Stimulated activated CD8-positive, alpha-beta memory T cell treated with anti-CD3 and anti-CD28 coated beads, Interleukin-4, amount 100 ng/mL, for 1 hour (primary cell): ENCODE results near the gene BUD13.

Experiments
- DNase-seq, 2 donors: peaks; one replicate each; pipeline ENCODE4 v3.0.0-alpha.2; 2020; ENCODE audit warnings: low read depth in 2 of 2, low spot score in 1 of 2

BUD13 gene

DNA sequence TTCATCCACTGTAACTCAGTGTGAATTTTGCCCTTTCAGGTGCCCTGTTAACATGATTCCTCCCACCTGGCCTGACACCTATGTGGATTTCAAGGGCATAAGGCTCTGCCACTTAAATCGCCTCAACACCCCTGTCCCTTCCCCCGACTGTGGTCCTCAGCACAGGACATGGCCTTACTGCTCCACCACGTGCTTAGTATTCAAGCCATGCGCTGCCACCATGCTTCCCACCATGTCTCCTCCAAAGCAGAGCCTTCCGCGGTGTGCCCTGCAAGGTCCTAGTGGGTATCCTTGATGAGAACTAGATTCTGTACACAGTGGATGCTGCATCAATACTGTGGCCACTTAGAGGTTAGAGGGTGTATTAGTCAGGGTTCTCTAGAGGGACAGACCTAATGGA lies 51.9 kb downstream of the BUD13 start:
- DNase-seq = no peak

GRCh38 chr11:116718955-116719501 lies 53.8 kb downstream of the BUD13 start:
- DNase-seq = no peak

DNA sequence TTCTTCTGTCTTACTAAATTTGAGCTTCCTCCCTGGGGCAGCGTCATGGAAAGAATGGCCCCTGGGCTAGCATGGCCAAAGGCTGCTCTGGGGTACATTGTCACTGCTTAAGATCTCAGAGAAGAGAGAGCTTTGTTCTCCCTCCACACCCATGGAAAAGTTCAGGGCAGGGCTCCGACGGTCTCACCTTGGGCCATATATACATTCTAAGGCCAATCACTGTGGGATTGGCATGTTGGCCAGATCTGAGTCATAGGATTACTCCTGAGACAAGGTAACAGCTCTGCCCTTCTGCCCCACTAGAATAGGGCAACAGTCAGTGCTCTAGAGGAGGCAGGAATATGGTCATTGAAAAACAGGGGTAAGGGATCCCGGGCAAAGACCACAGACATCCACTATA lies 56.2 kb downstream of the BUD13 start:
- no peak for DNase-seq

DNA sequence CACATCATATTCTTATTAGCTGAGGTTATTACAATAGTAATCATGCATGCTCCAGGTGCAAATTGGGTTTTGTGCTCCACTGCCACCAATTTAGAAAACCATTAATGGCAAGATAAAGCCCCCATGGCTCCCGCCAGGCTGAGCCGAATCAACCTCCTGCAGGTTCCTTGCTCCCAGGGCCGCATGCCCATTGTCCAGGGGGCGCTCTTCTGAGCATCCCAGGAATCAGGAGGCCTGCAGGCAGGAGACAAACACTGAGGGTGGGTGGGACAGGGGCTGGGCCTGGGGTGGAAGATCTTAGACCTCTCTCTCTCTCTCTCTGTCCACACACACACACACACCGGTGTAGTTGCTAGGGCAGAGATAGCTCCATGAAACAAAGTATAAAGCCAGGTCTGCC lies 57.4 kb downstream of the BUD13 start:
- no peak for DNase-seq

DNA sequence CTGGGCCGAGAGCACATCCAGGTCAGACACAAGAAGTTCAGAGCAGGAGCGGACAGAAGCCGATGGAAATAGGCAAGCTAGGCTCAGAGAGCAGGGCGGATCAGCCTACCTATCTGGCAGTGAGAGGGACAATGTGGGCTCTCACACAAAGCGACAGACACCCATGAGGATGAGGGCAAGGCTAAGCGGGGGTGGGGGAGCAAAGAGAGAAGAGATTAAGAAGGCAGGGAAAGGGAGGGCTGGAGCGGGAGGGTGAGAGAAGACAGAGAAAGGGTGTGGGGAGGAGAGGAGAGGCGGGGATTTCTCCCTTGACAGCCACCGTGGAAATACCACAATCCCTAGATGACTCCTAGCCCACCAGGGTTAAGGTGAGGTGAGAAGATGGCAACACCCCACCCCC lies 57.9 kb downstream of the BUD13 start:
- no peak for DNase-seq

- DNase-seq = no peak
Observed at GRCh38 chr11:116712428-116712827, 60.4 kb downstream of the BUD13 start.

DNA sequence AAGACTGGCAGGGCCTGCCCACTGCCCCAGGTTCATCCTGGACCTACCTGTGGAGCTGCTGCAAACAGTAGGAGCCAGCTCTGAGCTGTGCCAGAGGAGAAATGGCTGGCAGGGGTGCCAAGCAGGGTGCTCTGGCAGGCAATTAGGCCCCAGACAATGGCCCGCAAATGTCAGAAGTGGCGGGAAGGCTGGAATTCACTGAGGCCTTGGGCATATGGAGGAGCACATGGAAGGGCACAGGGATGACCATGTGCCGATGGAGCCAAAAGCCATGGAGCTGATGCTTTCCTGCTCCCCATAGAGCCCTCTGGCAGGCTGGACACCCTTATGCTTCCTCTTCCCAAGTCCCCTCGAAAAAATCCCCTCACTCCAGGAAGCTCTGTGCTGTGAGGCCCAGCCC lies 62.0 kb downstream of the BUD13 start:
- DNase-seq = no peak

- no peak for DNase-seq
Observed at GRCh38 chr11:116710001-116710674, 62.6 kb downstream of the BUD13 start.

- DNase-seq = no peak
Observed at GRCh38 chr11:116707746-116708145, 65.0 kb downstream of the BUD13 start.

DNA sequence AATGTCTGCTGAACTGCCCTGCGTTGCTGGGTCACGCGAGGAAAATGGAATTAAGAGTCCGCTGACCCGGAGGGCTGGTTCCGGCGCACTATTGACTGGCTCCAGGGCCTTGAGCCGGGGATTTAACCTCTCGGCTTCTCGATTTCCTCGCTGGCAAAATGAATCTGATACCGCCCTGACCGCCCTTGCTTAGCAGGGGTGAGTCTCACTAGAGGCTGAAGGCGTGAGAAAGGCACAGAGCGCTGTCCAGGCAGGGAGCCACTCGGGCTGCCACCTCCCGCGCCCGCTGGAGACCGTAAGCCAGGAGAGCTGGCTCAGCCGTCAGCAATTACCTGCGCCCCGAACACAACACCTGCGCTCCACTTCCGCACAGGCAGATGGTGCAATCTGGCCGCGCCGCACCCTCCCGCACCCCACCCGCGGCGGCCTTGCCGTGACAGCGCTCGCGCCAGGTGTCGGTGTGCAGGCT lies 65.6 kb downstream of the BUD13 start:
- no peak for DNase-seq

DNA sequence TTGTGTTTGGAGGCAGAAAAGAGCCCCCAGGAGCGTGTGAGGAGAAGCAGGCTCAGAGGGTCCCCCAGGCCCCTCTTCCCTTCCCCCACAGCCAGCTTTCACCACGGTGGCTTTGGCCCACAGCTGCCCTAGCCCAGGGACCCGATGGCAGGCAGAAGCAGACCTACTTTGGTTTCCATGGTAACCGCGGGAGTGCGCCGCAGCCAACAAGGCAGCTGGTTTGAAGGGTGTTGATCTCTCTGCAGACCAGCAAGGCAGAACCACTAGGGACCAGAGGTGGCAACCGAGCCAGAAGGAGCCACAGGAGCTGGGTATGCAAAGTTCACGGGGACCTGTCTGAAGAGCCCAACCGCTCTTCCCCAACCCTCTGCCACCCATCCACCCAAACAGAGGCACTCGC lies 69.4 kb downstream of the BUD13 start:
- no peak for DNase-seq

DNA sequence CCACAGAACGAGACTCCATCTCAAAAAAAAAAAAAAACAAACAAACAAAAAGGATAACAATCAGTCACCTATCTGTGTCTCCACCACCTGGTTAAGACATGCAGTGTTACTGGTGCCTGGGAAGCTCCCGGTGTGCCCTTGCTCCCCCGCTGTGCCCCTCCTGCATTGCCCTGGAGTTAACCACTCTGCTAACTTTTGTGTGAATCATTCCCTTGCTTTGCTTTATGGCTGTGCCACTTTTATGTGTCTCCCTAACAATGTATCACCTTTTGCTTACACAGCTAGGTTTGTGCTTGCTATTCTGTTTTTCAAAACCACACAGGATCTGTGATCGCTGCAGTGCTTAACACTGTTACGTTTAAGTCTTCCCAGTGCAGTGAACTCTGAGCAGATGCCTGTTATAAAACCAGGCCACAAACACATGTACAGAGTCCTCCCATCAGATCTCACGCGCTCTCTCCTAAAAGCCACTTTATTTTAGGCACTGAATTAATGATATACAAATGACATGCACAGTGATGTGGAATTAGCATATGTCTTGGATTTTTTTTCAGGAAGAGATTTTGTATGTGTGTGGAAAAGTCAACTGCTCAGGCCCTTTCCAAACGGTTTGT lies 69.9 kb downstream of the BUD13 start:
- DNase-seq = no peak

DNA sequence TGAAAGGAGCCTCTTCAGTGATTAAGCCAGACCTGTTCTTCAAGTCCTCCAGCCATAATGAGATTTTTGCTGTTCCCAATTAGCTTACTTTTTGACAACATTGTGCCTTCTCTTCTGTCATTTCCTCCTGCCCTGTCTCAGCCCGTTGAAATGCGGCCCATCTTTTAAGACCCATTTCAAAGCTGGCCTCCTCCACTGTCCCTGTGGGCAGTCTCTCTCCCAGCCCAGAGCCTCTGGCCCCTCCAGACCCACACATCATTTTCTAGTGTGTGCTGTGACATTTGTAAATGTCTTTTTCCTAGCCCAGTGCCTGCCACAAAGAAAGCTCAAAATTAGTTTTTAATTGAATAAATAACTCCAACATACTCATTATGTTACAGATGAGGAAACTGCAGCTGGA lies 70.9 kb downstream of the BUD13 start:
- no peak for DNase-seq

GRCh38 chr11:116701297-116701801 lies 71.4 kb downstream of the BUD13 start:
- DNase-seq = no peak

DNA sequence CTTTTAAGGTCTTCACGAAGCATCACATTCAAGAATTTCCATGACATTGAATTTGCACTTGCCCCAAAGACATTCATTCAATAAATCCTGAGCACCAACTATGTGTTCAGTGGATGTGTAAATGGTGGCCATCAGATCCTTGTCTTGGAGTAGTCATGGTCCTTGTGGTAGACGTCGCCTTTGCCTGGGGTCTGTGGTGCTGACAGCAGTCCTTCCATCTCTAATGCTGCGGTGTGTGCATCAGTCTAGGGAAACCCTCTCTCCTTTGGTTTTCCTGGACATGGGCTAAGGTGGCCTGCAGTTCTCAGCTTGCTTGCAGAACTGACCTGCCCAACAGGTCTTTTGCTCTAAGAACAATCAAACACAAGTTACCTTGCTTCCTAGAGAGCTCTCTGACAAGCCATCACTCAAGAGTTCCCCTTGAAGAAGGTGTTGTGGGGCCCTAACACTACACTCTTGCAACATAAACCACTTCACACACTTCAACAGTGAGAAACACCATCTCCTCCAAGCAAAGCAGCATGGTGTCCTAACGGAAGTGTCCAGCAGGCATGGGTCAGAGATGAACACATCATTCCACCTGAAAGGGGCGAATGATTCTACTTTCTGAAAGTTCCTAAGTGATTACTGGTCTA lies 72.1 kb downstream of the BUD13 start:
- no peak for DNase-seq
